Activated CD4-positive, alpha-beta T cell treated with anti-CD3 and anti-CD28 coated beads, Interleukin-10, Interleukin-2, amounts not matched to agents 100 ng/mL and 50 ng/mL, durations not matched to agents 16 hours and 8 hours (primary cell): ENCODE measurements around the gene SIK2.

Experiments used
- DNase-seq: peaks from one replicate; pipeline ENCODE4 v3.0.0-alpha.2; 2020

The SIK2 gene

DNA sequence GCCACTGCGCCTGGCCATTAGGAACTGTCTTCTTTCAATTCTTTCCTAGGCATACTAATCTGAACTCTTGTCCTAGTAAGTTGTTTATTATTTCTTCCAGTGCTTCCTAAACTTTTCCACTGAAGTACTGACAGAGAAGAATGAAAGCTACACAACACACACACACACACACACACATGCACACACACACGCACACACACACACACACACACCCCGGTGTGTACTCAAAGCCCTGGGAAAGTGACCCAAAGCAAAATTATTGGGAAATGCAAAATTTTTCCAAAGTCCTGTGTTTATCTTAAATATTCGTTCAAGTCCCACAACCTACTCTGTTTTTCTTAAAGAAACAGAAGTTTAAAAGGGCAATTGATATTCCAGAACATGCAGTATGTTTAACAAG, 19.4 kb upstream of the SIK2 start:
- DNase-seq = no peak

DNA sequence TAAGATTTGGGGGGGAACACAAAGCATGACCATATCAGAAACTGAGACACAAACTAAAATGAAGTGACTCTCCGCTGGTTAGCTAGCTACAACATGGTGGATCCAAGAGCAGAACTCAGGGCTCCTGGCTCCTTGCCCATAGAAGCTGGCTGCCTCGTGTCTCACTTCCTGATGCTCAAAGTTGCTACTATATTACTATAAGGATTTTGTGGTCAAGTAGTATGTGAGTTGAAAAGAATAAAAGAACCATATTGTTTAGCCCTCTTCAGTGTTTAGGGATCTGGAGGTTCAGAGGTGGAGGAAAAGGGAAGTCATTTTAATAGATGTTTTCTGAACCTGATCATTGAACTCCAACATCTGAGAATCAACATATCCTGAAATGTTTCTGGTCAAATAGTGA, 16.9 kb upstream of the SIK2 start:
- no peak for DNase-seq

DNA sequence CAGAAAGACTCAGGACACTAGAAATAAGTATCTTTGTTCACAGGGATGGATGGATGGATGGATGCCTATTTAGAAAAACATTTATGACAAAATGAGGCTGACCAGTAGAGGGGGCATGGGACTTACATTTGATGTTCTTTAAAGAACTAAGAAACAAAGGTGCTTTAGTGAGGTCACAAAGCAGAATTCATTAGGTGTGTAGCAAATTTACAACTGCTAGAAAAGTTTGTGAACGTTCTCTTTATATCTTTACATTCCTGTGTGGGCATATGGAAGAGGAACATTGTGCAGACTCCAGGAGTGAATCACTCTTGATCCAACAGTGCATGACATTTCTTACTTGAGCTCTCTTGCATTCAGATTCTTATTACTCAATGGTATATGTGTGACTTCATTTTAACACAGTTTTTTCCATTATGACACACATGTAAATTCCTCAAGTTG, 15.8 kb upstream of the SIK2 start:
- peak; percentile 42 for DNase-seq

DNA sequence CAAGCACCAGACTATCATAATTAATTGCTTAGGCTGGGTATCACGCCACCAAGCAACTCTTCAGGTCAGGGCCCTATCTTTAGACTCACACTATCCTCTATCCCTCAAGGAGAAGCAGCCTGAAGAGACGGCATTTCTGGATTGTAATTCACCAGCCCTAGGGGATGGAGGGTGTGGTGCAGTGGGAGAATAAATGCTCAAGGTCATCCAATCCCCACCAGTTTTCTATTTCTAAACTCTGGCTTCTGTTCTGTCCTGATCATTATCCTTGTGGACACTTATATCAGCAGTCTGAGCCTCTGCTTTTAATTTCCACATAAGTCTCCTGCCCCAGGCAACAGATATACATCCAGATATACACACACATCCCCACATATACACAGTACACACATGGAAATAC, 13.1 kb upstream of the SIK2 start:
- DNase-seq = no peak

DNA sequence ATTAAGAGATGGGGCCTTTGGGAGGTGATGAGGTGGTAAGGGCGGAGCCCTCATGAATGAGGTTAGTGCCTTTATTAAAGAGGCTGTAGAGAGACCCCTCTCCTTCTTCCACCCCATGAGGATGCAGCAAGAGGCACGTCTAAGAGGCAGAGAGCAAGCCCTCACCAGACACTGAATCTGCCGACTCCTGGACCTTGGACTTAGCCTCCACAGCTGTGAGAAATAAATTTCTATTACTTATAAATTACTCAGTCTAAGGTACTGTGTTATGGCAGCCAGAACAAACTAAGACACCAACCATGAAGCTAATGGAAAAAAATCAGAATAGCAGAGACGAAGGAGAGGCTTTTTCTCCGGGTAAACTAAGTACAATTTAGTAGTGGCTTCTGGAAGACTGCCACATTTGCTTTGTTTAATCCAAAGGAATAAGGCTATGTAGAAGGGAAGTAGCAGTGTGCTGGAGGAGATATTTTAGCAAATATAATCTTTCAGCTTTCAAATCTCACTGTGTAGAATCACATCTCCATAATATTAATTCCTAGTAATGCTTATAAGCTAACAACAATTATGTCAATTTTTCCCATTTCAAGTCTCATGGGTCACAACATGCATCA, 12.3 kb upstream of the SIK2 start:
- DNase-seq = no peak

DNA sequence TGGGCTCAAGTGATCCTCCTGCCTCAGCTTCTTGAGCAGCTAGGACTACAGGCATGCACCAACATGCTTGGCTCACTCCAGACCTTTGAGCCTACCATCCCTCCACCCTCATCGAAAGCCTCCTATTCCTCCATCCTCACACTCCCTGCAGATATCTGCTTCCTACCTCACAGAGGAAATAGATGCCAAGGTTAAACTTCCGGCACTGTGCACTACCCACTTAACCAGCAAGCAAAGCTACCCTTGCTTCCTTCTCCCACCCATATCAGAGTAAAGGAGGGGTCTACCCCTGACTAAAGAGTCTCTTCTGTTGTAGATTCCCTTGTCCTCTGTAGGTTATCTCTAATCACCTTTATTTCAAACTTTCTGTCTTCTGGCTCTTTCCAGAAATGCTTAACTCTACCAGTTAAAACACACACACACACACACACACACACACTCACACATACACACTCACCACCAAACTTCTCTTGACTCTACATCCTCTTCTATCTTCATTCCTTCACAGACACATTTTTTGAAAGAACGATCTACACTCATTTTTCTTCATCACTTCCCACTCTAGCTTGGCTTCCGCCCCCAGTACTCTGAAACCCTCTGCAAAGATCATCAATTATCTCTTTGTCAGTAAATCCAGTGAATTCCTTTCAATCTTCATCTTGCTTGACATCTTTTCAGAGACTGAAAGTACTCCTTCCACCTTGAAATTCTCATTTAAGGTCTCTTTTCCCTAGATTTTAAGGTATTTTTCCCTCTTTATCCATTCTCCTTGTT, 10.9 kb upstream of the SIK2 start:
- no peak for DNase-seq

DNA sequence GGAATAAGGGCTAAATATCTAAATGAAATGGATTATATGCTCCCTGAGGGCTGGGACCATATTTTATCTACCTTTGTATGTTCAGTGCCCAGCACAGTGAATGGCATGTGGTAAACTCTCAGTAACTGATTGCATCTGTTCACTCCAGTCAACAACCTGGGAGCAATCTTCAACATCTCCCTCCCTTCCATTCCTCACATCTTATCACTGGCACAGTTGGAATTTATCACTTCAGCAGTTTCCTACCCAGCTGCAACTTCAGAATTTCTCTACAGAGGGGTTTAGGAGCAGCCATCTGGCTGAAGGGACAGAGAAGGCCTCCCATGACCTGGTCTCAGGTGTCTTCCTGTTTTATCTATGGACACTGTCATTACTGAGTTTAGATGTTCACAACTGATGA, 9.8 kb upstream of the SIK2 start:
- DNase-seq = no peak

DNA sequence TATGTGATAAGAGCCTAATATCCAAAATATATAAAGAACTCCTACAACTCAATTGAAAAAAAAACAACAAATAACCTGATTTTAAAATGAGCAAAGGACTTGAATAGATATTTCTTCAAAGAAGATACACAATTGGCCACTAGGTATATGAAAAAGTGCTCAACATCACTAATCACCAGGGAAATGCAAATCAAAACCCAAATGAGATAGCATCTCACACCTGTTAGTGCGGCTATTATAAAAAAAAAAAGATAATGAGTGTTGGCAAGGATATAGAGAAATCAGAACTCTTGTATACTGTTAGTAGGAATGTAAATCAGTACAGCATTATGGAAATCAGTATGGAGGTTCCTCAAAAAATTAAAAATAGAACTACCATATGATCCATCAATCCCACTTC, 5.9 kb upstream of the SIK2 start:
- no peak for DNase-seq

DNA sequence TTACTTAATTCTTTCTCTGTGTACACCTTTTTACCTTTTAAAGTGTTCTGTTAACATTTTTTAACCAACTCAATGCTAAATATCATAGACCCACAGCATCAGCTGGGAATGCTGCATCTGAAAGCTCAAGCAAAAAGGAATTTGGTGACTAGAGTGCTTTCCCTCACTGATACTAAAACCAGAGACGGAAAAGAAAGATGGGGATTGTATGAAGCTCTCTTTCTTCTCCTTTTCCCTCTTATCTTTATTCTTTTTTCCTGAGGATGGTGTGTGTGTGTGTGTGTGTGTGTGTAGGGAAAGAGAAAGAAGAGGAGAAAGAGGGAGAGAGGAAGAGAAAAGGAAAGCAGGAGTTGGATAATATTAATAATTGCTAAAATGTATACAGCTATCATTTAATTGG, 4.1 kb upstream of the SIK2 start:
- no peak for DNase-seq

DNA sequence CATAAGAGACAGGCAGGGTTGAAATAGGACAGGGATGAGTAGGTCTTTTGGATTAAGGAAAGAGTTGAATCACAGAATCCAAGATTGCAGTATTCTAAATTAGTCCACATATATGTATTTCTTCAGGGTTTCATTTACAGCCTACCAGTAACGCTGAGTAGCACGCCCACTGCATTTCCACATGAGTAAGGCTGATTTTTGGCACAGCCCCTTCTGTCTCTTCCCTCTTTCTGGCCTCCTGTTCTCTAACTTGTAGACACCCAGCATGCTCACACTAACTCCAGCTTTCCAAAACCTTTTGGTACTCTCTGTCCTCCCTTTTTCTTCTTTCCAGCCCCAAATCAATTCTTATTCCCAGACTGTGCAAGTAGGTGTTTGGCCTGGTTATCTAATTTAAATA, 3.7 kb upstream of the SIK2 start:
- no peak for DNase-seq

DNA sequence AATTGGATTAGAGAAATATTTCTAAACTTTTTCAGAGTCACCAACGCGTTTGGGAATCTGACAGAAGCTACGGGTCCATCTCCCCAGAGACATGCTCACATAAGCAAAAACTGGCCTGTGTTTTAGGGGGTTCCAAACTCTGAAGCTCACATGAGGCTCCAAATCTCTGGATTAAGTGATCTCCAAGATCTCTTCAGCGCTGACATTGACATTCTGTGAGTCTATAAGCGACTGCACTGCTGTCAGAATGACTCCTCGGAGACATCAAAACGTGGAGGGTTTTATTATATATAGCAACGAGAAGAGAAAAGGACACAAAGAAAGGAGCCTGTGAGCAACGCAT, 642 bp upstream of the SIK2 start:
- no peak for DNase-seq

DNA sequence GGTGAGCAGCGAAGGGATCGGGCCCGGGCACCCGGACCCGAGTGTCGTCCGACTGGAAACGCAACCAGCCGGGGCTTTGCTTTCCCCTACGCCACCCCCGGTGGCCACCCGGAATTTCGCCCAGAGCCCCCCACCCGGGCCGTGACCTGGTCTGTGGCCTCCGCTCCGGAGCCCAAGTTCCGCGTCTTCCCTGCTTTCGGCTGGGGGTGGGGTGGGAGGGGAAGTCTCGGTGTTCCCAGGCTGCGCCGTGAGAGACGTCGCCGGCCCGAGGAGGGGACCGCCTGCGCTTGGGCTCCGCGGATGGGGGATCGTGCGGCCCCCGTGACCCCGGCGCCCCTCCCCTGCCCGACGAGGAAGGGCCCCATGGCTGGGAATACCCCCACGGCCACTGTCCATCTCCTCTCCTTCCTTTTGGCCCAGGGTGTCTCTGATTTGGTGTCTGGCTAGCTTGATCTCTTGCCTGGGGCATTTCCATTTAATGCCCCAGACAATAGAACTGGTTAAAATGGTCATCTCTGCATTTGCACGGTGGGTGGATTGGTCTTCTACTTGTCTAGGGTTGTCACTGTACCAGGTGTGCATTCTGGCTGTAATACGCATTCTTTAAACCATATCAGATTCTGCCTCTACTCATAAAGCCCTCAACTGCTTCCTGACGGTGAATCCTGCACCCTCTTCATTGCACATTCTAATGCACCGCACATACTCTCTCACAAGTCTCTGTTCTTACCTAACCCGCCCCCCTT, 789 bp downstream of the SIK2 start:
- DNase-seq = peak; percentile 25

DNA sequence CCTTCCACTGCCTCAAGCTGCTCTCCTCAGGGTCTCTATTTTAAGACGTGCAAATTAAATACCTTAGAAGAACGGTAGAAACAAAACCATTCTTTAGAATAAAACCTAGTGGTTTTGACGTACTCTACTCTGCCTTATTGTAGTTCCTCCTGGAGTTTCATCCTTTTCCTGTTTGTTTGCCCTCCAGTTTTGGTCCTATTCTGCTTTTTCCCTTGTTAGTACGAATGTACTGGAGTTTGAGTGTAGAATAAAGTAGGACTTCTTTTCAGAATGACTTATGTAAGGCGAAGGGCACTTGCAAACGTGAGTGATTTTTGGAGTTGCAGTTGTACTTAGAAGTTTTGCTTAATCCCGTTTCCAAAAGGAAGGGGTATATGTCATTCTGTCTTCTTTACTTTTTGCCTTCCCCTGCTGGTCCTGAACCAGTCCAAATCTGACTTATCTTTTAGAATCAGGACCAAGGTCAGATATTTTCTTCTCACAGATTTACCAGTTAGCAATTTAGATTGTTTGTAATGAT, 1.4 kb downstream of the SIK2 start:
- DNase-seq = no peak

DNA sequence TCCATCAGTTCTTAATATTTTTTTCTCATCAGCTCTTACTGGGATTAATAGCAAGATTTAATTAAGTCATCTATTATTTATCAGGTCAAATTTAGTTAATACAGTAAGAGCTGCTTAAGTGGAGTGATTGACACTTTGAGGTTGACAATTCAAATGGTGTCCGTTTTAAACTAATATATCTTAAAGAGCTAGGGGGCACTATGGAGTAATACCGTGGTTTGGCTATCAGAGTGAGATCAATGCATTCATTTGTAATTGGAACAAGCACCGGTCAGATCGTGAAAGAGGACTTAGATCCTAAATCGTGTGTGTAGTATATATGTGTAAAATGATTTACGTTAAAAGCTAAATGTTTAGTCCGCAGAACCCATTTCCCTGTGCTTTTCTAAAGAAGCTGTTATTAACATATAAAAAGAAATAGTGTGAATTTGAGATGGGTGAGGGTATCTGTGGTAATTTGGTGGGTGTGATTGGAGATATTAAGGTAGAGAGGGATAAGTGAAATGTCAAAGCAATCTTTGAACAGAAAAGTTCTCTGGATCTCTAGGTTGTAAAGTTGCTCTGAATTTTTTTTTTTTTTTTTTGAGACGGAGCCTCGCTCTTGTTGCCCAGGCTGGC, 2.3 kb downstream of the SIK2 start:
- DNase-seq = peak; percentile 73

DNA sequence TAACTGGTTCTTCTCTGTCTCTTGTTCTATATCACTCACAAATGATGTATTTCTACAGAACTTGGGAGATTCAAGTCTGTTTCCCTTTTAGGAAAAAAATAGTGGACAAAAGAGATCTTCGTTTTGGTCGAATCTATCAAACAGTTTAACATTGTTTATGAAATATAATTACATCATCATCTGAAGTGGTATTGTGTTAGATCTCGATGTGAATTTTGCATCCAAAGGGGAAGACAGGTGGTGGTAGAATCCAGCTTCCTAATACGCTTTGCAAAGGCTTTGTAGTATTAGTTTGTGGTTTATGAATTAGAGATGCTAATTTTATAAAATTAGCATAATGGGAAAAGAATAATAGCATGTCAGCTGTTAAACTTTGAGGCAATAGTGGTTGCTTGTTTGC, 3.4 kb downstream of the SIK2 start:
- DNase-seq = no peak

DNA sequence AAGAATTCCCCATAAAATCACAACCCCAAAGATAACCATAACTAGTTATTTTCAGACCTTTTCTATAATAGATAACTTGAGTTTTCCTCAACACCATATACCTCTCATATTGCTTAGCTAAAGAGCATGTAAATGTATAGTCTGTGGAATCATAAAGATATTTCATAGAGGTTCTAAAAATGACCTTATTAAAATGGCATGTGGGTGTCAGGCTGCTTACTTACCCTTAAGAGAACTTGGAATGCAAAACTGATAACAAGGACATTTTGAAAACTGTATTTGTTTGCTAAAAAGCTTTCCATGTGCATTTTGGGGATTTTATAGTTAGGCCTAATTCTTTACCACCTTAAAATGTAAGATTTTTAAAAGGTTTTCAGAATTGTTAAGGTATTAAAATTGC, 4.7 kb downstream of the SIK2 start:
- no peak for DNase-seq

DNA sequence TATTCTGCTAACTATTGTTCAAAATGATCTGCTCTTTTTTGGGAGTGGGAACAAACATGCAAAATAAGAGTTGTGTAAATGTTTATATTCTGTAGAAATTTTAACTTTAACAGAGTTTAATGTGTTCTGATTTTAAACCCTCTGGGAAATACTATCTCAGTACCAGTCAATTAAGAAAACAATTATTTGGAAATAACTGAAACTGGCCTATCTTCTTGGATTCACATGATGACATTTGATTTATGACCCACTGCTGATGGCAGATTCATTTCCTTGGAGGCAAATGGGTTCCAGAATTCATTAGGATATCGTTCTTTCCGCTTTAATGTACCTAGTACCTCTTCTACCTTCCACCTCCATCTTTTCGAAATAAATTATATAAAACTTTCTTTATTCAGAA, 5.5 kb downstream of the SIK2 start:
- DNase-seq = no peak

DNA sequence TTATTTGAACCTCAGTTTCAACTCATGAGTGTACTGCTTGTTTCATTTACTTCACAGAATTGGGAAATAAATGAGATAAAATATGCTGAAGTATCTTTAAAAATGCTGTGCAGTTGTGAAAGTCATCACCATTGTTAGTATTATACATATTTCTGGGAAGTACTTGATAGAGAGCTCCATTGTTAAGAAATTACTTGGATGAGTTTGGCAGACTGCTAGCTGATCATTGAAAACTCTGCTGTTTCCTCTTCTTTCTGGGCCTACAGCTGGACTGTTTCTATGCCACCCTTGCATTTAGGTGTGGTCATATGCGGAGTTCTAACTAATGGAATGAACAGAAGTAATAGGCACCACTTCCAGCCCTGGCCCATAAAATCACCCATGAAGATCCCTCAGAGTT, 10.0 kb downstream of the SIK2 start:
- no peak for DNase-seq

DNA sequence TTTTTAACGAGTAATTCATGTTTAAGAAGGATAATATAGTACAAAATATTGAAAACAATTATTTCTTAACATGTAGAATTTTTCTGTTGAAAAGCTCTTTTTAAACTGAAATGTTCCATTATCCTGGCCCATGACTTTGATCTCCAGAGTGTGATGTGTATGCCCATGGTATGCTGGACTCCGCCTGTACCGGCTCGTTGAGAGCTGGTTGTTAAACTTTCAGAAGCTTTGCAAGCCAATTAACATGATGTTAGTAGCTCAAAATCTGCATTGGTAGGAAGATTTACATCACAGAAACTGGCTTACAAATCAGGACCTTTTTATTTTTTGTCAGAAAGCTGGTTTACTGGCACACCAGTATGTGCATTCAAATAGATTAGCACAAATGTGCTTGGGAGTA, 15.0 kb downstream of the SIK2 start:
- DNase-seq = no peak

DNA sequence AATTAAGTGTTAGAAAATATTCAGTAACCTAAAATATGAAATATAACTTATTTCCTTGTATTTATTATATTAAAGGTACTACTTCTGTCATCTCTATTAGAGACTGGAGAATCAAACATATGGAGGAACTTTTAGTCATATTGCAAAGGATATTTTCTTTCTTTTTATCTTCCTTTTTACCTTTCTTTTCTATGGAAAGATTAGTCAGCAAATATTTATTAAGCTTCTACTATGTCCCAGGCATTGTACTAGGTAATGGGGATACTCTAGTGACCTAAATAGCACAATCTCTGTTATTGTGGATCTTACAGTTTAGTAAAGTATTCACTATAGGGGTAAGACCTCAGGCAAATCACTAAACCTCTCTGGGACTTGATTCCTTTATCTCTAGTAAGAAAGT, 18.3 kb downstream of the SIK2 start:
- DNase-seq = no peak

DNA sequence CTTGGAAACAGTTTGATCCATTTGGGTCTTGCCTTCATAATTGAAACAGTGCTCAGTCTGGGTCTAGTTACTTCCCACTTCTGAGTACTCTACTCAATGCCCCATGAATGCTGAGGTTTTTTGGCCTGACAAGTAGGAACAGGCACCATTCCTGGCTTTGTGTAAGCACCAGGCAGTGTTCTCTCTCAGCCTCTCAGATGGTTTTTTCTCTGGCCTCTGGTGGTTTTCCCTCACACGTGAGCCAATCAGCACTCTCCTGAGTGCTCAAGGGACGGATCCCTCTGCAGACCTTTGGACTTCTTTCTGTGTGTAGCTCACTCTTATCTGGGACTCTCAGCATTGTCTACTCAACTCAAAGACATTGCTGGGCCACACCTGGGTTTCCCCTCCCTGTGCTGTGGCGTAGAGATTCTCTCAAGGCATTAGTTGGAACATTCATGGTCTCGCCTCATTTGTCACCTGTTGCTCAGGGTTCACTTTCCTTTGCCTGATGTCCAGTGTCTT, 21.3 kb downstream of the SIK2 start:
- no peak for DNase-seq

DNA sequence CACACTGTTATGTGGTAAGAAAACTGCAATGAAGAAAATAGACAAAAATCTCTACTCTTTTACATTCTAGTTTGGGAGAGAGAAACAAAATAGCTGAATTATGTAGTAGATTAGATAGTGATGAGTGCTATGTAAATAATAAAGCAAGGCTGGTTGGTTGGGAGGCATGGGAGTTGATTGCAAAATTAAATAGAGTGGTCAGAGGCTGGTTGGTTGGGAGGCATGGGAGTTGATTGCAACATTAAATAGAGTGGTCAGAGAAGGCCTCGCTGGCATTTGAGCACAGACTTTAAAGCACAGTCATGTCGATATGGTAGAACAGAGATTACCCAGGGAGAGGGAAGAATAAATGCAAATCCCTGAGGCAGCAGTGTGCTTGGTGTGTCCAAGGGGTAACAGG, 22.4 kb downstream of the SIK2 start:
- no peak for DNase-seq

DNA sequence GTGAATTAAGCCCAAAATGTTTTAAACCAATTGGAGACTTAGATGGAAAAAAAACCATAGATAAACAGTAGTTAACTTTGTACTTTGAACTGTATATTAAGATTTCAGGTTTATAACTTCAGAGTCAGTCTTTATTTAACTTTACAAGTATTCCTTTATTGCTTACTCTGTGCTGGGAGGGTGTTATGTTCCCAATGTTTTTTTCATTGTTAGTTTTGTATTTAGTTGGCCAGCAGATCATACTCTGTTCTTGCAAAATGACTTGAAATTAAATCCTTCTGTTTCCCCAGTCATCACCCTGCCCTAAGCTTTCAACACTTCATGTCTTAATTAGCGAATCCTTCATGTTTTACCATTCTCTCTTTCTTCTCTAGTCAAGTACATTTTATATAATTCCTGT, 25.3 kb downstream of the SIK2 start:
- DNase-seq = no peak

DNA sequence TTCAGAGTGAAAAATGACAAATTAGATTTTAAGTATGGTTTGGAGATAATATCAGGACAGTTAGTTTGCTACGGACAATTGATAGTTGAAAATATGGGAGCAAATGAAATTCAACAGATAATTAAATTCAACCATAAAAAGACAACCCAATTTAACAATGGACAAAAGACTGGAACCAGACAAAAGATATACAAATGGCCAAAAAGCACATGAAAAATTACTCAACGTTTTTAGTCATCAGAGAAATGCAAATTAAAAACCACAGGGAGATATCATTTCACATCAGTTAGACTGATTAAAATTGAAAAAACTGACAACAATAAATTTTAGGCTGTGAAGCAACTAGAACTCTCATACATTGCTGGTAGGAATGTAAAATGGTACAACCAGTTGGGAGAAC, 27.2 kb downstream of the SIK2 start:
- DNase-seq = no peak
